A673 (cell line): ENCODE data around the gene PLP1.

Experiments used
- CTCF ChIP-seq: fragments of 300-800, 200-600 bp; sonication (generic); conservative IDR thresholded peaks from 2 replicates; pipeline ENCODE4 v1.5.1; 2017; ENCODE audit warnings: low read depth, mild to moderate bottlenecking, antibody characterized with exemption, low read length, moderate library complexity, mixed read lengths
- EZH2 ChIP-seq: fragments of 200-600 bp; sonication (generic); IDR thresholded peaks from 2 replicates; pipeline ENCODE4 v1.6.1; 2017; ENCODE audit warnings: borderline replicate concordance, low read depth, mild to moderate bottlenecking, mixed read lengths, antibody characterized with exemption, low read length; ENCODE audit not compliant: poor library complexity, severe bottlenecking

GRCh38 chrX:103789004-103789403, 12.4 kb downstream of the PLP1 start:
- TF ChIP-seq CTCF = no peak
- TF ChIP-seq EZH2 = no peak
